Glutamatergic neuron (in vitro differentiated cells): Measurements from ENCODE around the gene DDX41. TPM values are rescaled to one million over a fixed set of nuclear protein-coding genes. Genes with fewer than 3 reads are reported as not detected.
A peak's percentile ranks its signal among the peaks of the same experiment; 100 is the strongest.
"Not testable (repeated sequence)": the region's sequence is repeated elsewhere in the genome, so short reads cannot be mapped to it uniquely, and the experiment has no call there.

ENCODE experiments used
- DNase-seq: peaks from one replicate; pipeline ENCODE4 v3.0.0; 2022
- H3K27ac Mint-ChIP-seq: one replicate; pipeline ENCODE4 v1.8.0; 2020; ENCODE audit warnings: mild to moderate bottlenecking, mixed read lengths, inconsistent platforms; ENCODE audit not compliant: unreplicated experiment
- H3K27me3 Mint-ChIP-seq: one replicate; pipeline ENCODE4 v1.8.0; 2020; ENCODE audit warnings: mild to moderate bottlenecking, moderate library complexity, mixed read lengths, inconsistent platforms; ENCODE audit not compliant: unreplicated experiment
- H3K36me3 Mint-ChIP-seq: one replicate; pipeline ENCODE4 v1.8.0; 2020; ENCODE audit warnings: mild to moderate bottlenecking, mixed read lengths, inconsistent platforms; ENCODE audit not compliant: unreplicated experiment
- H3K4me1 Mint-ChIP-seq: one replicate; pipeline ENCODE4 v1.8.0; 2020; ENCODE audit warnings: mild to moderate bottlenecking, low read depth, mixed read lengths, inconsistent platforms; ENCODE audit not compliant: unreplicated experiment
- H3K4me3 Mint-ChIP-seq: one replicate; pipeline ENCODE4 v1.8.0; 2020; ENCODE audit warnings: mild to moderate bottlenecking, mixed read lengths, inconsistent platforms; ENCODE audit not compliant: unreplicated experiment
- H3K9me3 Mint-ChIP-seq: one replicate; pipeline ENCODE4 v1.8.0; 2020; ENCODE audit warnings: mild to moderate bottlenecking, moderate library complexity, mixed read lengths, inconsistent platforms; ENCODE audit not compliant: unreplicated experiment
- CTCF ChIP-seq: fragments of 200-600 bp; sonication (generic); IDR thresholded peaks from one replicate; pipeline ENCODE4 v1.5.0; 2021; ENCODE audit not compliant: partially characterized antibody, unreplicated experiment
- total RNA-seq: library from RNA; stranded (reverse); fragmentation: NEBNext Ultra II Directional; extraction: Animal tissue kit (Norgen Biotek cat#: 25700); gene quantifications from one replicate; pipeline ENCODE4 v1.2.1, GENCODE V29; 2021; ENCODE audit not compliant: unreplicated experiment

Gene DDX41
- total RNA-seq, 1 donor from 2014 or later, result 125 TPM

GRCh38 chr5:177487144-177487543 lies 29.6 kb downstream of the DDX41 start:
- peaks cover 33% of the 10 kb centered on the region for H3K4me1 Mint-ChIP-seq

DNA sequence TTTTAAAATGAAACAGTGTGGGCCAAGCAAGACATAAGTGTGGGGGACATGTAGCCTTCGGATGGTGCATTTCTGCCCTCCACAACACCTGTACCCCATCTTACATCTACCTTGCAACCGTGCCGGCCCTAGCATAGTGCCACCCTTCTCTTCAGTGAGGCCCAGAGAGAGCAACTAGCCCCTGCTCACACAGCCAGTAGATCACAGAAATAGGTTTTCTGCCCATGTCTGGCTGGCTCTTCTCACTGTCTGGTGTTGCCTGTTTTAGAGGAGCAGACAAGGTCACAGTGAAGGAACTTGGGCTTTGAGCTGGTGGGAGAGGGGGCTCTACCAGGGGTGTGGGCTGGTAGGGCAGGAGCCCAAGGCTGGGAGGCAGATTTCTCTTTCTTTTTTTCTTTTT lies 30.5 kb downstream of the DDX41 start:
- no peak overlapping the region for H3K4me3 Mint-ChIP-seq
- no peak for TF ChIP-seq CTCF
- H3K27ac Mint-ChIP-seq, result no peak overlapping the region
- H3K4me1 Mint-ChIP-seq, result peaks cover 33% of the 10 kb centered on the region
- peaks cover 18% of the 10 kb centered on the region for H3K27me3 Mint-ChIP-seq
- H3K9me3 Mint-ChIP-seq, result peaks cover 16% of the 10 kb centered on the region
- no peak for DNase-seq
- H3K36me3 Mint-ChIP-seq, result no peaks in the 10 kb centered on the region

More at GRCh38 chr5:177487144-177487543, 29.6 kb downstream of the DDX41 start:
- Mint-ChIP-seq H3K9me3 (peaks cover 16% of the 10 kb centered on the region), H3K4me3 (no peak overlapping the region), H3K27me3 (peaks cover 19% of the 10 kb centered on the region), H3K36me3 (no peaks in the 10 kb centered on the region), H3K27ac (no peak overlapping the region)
- DNase-seq, result no peak
- TF ChIP-seq CTCF, result no peak

DNA sequence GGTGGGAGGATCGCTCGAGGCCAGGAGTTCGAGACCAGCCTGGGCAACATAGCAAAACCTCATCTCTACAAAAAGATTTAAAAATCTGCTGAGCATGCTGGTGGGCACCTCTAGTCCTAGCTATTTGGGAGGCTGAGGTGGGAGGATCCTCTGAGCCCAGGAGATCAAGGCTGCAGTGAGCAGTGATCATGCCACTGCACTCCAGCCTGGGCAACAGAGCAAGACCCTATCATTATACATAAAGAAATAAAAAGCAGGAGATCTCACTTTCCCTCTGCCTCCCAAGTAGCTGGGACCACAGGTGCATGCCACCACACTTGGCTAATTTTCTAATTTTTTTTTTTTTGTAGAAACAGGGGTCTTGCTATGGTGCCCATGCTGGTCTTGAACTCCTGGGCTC lies 31.0 kb downstream of the DDX41 start:
- not testable (repeated sequence) for H3K4me3 Mint-ChIP-seq, DNase-seq, H3K36me3 Mint-ChIP-seq
- Mint-ChIP-seq H3K27me3 (peaks cover 16% of the 10 kb centered on the region), H3K9me3 (peaks cover 16% of the 10 kb centered on the region), H3K27ac (peak overlapping the region; percentile 91), H3K4me1 (peaks cover 33% of the 10 kb centered on the region)

DNA sequence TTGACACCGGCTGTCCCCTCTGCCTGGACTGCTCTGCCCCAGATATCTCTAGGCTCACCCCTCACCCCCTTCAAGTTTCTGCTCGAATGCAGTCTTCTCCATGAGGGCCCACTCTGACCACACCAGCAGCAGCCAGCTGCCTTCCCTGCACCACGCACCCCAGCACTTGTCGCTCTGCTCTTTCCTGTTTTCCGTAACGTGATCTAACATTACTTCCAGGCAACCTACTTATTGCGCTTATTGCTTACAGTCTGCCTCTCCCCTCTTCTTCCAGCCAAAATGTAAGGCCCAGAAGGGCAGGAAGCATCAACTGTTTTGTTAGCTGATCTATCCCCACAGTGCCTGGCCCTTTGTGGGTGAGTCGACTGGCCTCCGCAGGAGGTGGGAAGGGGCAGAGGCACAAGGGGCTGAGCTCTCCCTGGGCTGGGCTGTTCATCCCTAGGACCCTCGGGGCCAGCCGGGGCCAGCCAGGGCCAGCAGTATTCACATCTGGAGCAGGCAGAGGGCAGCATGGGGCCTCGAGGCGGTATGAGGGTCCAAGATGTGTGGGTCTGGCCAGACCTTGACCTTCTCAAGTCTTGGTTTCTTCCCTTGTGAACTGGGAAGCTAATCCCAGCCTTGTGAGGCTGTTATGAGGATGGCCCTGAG lies 31.7 kb downstream of the DDX41 start:
- Mint-ChIP-seq H3K9me3 (peaks cover 15% of the 10 kb centered on the region), H3K4me1 (peaks cover 33% of the 10 kb centered on the region), H3K4me3 (peak overlapping the region; percentile 59), H3K27ac (peak overlapping the region; percentile 91), H3K27me3 (peaks cover 16% of the 10 kb centered on the region), H3K36me3 (no peaks in the 10 kb centered on the region)
- DNase-seq, result no peak
- no peak for TF ChIP-seq CTCF

GRCh38 chr5:177483994-177484901 lies 32.5 kb downstream of the DDX41 start:
- Mint-ChIP-seq H3K36me3 (no peaks in the 10 kb centered on the region), H3K27ac (peak overlapping the region; percentile 91), H3K27me3 (peaks cover 20% of the 10 kb centered on the region), H3K9me3 (peaks cover 21% of the 10 kb centered on the region), H3K4me1 (peaks cover 37% of the 10 kb centered on the region), H3K4me3 (peak overlapping the region; percentile 59)
- peak; percentile 73 for DNase-seq
- TF ChIP-seq CTCF, result no peak
